Middle frontal gyrus (tissue), 1 donor: Measurements from ENCODE around the gene PPP1R3G.

Experiments
- DNase-seq: peaks from one replicate; pipeline ENCODE4 v3.0.0-alpha.2; 2015; ENCODE audit warnings: low spot score; ENCODE audit errors: extremely low spot score

PPP1R3G gene

DNA sequence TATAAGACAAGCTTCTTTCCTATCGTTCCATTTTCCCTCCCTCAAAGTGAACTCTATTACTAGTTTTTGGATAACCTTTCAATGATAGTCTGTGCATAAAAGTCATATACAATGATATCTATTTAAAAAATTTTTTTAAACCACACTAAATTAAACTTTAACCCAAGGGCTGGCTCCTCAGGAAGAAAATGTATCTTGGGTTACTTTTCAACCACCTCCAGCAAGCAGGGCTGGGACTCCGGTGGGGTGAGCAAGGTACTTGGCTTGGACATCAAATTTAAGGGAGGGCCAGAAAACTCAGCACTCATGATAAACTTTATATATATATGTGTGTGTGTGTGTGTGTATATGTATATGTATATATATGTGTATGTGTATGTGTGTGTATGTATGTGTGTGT lies 13.9 kb upstream of the PPP1R3G start:
- DNase-seq = no peak

GRCh38 chr6:5072440-5072839 lies 12.7 kb upstream of the PPP1R3G start:
- no peak for DNase-seq

DNA sequence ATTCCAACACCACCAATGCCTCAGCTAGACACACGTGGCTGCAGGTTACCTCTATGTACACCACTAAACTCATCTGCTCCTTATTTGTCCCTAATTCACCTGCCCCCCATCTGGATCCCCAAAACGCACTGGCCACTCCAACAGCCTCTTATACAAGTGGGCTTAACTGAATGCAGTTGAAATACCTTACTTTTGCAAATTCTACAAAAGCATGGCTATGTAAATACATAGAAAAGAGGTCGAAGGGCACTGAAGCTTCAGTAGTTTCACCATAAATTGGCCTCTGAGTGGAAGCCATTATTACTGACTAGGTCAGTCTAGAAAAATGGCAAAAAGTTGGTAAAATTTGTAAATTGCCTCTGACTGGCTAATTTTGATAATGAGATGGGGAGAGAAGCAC lies 11.1 kb upstream of the PPP1R3G start:
- DNase-seq = no peak

DNA sequence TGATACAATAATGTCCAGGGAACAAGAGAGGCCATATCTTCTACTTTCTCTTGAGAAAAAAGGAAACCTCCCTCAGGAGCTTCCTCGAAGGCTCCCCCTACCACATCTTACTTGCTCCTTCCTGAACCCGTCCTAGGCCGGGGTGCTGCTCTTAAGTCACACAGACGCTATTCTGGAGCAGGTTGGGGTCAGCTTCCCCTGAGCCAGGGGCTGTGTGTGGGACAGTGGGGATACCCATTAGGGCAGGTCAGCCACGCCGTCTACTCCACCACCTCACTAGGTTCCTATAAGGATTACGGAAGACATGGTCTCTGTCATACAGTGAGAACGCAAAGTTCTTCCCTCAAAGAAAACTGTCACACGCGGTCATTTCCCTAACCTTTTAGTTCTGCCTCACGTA lies 8.2 kb upstream of the PPP1R3G start:
- no peak for DNase-seq

GRCh38 chr6:5078121-5078669 lies 6.9 kb upstream of the PPP1R3G start:
- no peak for DNase-seq

GRCh38 chr6:5079692-5080091 lies 5.4 kb upstream of the PPP1R3G start:
- DNase-seq = no peak

GRCh38 chr6:5080574-5080973 lies 4.6 kb upstream of the PPP1R3G start:
- DNase-seq = no peak

DNA sequence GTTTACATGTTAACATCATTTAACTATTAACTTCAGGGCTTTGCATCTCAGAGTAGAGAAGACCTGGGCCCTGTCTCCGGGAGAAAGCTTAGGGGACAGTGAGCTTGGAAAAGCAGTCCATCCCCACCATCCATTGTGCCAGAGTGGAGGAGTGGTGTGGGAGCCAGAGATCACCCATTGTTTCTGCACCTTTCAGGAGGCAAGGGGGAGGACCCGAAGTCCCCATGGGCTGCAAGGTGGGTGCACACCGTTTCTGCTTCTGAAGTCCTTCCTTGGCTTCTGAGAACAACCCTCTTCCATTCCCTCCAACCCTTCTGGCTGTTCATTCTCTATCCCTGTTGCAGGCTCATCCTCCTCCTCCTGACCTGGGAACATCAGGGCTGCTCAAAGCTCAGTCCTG lies 4.0 kb upstream of the PPP1R3G start:
- no peak for DNase-seq

DNA sequence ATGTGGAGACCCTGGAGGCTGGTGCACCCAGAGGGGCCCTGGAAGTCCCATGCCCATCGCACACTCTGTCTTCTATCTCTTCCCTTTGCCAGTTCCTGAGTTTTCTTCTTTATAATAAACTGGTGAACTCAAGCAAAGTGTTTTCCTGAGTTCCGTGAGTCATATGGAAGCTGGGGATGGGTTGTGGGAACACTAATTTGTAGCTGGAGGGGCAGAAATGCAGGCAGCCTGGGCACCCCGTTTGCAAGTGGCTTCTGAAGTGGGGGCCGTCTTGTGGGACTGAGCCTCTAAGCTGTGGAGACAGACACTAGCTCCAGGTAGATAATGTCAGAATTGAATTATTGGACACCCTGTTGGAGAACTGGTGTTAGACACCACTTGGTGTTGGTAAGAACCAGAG lies 3.2 kb upstream of the PPP1R3G start:
- DNase-seq = no peak

DNA sequence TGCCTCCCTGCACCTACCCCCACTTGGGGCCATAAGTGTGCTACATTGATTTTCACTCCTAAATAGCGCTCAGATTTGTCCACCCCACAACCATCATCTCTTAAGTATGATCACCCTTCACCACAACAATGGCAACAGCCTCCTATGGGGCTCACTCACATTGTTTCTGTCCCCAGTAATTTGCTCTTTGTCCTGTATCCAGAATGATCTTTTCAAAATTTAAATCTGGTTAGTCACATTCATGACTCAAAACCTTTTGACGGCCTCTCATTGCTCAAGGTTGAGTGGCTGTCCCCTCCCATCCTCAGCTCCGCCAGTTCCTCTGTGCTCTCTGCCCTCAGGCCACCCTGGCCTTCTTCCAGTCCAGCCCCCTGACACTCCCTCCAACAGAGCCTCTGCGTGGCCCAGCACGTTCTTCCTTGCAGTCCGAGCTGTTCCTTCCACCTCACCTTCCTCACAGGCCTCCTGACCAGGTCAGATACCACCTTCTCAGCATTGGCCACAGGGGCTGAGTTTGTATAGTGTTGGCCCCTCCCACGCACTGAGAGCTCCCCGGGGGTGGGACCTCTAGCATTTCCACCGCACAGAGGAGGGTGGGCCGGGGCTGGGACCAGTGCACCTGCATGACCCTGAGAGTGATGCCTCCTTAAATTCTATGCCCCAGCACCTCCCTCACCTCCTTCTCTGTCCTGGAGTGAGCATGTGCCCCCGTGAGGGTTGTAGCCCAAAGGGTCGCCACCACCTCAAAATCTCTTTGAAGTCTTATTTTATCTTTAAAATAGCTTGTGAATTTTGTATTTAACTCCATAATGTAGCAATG lies 2.4 kb upstream of the PPP1R3G start:
- no peak for DNase-seq

GRCh38 chr6:5083307-5083583 lies 1.9 kb upstream of the PPP1R3G start:
- DNase-seq = no peak

DNA sequence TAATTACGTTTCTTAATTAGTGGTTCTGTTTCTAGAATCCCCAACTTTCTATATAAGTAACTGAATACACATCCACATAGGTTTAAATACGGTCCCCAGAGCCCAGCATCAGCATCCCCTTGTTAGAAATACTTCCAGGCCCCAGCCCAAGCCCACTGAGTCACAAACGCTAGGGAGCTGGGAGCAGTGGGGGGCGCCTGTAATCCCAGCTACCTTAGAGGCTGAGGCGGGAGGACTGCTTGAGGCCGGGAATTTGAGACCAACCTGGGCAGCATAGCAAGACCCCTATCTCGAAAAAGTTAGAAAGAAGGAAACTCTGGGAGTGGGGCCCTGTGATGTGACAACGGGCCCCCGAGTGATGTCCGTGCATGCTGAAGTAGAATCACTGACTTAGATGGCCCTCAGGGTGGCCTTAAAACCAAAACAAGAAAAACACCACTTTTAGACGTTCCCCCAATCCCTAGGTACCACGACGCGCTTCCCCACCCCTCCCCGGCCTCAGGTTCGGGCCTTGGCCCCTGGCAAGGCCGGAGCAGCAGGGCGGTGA lies 1.3 kb upstream of the PPP1R3G start:
- DNase-seq = no peak

DNA sequence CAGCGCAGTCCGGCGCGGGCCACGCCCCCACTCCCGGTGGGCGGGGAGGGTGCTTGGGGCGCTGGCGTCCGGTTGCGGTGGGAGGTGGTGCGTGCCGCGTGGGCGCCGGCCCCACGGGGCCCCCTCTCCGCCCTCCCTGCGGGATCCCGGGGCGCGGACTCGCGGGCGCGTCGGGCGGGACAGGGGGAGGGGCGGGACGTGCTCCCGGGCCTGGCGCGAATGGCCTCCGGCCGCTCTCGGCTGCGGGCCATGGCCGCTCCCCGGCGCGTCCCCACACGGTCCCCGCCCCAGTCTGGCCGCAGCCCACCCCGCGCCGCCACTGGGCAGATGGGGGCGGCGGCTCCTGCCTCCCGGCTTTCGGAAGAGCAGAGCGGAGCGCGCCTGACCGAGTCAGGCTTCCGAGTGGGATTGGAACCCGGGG lies 771 bp upstream of the PPP1R3G start:
- no peak for DNase-seq

DNA sequence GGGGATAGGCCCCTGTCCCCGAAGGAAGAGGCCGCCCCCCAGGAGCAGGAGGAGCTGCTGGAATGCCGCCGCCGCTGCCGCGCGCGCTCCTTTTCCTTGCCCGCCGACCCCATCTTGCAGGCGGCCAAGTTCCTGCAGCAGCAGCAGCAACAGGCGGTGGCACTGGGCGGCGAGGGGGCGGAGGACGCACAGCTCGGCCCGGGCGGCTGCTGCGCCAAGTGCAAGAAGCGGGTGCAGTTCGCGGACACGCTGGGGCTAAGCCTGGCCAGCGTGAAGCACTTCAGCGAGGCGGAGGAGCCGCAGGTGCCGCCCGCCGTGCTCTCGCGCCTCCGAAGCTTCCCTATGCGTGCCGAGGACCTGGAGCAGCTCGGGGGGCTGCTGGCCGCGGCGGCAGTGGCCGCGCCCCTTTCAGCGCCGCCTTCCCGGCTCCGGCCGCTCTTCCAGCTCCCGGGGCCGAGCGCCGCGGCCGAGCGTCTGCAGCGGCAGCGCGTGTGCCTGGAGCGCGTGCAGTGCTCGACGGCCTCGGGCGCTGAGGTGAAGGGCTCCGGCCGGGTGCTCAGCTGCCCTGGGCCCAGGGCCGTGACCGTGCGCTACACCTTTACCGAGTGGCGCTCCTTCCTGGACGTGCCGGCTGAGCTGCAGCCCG lies 630 bp downstream of the PPP1R3G start:
- no peak for DNase-seq

GRCh38 chr6:5086294-5086890 lies 1.3 kb downstream of the PPP1R3G start:
- DNase-seq = no peak

- peak; percentile 39 for DNase-seq
Measured at GRCh38 chr6:5087389-5087788, 2.2 kb downstream of the PPP1R3G start.

DNA sequence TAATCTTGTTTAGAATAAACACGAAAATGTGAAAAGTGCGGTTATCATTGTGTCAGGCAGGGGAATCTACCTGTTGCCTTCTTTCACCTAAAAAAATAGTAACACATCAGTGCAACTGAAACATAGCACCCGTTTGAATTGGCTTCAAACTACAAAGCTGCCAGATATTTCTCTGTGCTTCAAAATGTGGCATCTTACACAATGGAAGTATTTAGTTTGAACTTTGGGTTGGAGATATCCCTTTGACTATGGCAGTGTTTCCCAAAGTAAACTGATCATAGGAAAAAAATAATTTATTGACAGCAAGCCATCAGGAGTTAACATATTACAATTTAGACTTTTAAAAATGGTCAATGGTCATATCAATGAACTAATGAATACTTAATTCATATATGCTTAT lies 3.6 kb downstream of the PPP1R3G start:
- no peak for DNase-seq

DNA sequence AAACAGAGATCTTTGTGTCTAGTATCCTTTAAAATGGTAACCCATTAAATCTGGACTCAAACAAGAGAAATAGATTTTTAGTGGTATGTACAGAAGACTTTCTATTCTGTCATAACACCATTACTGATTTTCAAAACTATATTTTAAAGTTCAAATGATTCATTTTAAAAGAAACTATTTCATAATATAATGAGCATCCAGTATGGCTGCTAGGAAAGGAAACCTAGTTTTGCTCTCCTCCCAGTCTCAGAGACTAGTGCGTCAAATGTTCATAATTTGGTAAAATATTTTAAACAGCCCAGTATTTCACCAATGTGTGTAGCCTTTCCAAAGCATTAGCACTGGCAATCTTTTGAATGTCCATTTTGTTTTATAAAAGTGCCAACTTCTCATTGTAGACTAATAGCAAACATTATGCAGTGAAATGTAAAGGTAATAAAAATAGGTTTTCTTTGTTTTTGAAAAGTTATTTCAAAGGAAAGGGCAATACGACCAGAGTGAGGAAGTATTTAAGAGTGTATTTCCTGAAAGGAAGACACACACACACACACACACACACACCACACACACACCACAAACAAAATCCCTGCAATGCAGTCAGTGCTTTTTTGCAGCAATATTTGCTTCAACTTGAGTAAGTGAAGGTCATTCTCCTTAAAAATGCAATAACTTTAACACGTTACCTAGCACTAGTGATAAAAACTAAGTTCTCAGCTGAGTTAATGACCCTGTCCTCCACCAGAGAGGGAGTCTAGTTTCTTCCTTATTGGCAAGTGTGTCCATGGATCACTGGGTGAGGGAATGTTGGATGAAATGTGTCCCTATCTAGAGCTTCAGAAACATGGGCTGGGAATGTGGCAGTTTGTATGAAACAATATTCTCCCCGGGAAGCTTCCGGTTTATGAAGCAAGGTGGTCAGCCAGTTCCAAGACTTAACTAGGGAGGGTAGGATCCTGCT lies 4.6 kb downstream of the PPP1R3G start:
- DNase-seq = no peak

DNA sequence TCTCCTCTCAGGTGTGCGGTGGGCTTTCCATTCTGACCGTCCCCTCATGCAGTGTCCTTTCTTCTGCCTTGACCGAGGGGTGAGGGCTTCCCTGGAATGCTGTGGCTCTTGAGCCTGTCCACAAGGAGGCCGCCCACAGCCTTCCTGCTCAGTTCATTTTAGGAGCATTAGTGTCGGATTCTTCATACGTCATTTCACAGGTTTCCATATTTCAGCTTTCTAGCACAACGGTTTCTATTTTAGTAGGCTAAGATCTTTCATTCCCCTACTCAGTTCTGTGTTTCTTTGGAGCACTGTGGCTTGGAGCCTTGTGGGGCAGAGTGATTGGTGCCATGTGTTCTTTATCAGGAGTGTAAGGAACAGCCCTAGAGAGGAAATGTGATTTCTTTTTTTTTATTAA lies 5.5 kb downstream of the PPP1R3G start:
- DNase-seq = no peak

GRCh38 chr6:5091210-5092069 lies 6.3 kb downstream of the PPP1R3G start:
- DNase-seq = no peak
